H1 (cell line): ENCODE measurements around the gene SYNJ1. TPM values are rescaled to one million over a fixed set of nuclear protein-coding genes. Genes with fewer than 3 reads are reported as not detected.

Source experiments
- CTCF ChIA-PET: fragments of 300-600 bp; sonication (Branson Sonifier 250); formaldehyde crosslinking; loops from one replicate; lab custom pipeline; 2021; ENCODE audit not compliant: partially characterized antibody; lab: Charles Lee
- POLR2A ChIA-PET: fragments of 300-600 bp; sonication (Branson Sonifier 250); formaldehyde crosslinking; loops from one replicate; lab custom pipeline; 2021; ENCODE audit warnings: inconsistent platforms; ENCODE audit not compliant: partially characterized antibody; lab: Charles Lee
- DNase-seq, 2 experiments: peaks; one replicate each; pipeline versions ENCODE4 v3.0.0 to v3.0.0-alpha.2; 2010 to 2022; ENCODE audit warnings: low spot score in 2 of 2, low read depth in 1 of 2, mixed read lengths in 1 of 2
- FAIRE-seq: peaks from 2 replicates; lab custom pipeline; 2011; peaks lifted over from hg19 to GRCh38; lab: Jason Lieb, UNC
- H2AFZ ChIP-seq: 2 replicates; pipeline ENCODE4 v1.8.1; 2012; ENCODE audit warnings: low read length, inconsistent platforms
- H2AK5ac ChIP-seq: 2 replicates; pipeline ENCODE4 v1.6.1; 2013; ENCODE audit warnings: low read depth, low read length
- H2BK120ac ChIP-seq: replicated peaks from 2 replicates; pipeline ENCODE3; 2013; ENCODE audit warnings: low read depth, low read length, inconsistent platforms
- H2BK12ac ChIP-seq: 2 replicates; pipeline ENCODE4 v1.6.1; 2013; ENCODE audit warnings: low read depth, low read length
- H2BK15ac ChIP-seq: 2 replicates; pipeline ENCODE4 v1.6.1; 2013; ENCODE audit warnings: low read length
- H2BK20ac ChIP-seq: 2 replicates; pipeline ENCODE4 v1.6.1; 2013; ENCODE audit warnings: low read length
- H2BK5ac ChIP-seq: 2 replicates; pipeline ENCODE4 v1.6.1; 2013; ENCODE audit warnings: low read depth, low read length
- H3K14ac ChIP-seq: 2 replicates; pipeline ENCODE4 v1.6.1; 2013; ENCODE audit warnings: inconsistent platforms; ENCODE audit not compliant: insufficient read length
- H3K18ac ChIP-seq: 2 replicates; pipeline ENCODE4 v1.6.1; 2013; ENCODE audit warnings: low read length; ENCODE audit errors: extremely low read depth
- H3K23ac ChIP-seq: 2 replicates; pipeline ENCODE4 v1.6.1; 2013; ENCODE audit warnings: inconsistent platforms; ENCODE audit not compliant: insufficient read length
- H3K23me2 ChIP-seq: 2 replicates; pipeline ENCODE4 v1.6.1; 2013; ENCODE audit warnings: low read depth, low read length
- H3K27ac ChIP-seq: 2 replicates; pipeline ENCODE4 v1.6.1; 2011; ENCODE audit warnings: low read depth, low read length, inconsistent platforms
- H3K27me3 ChIP-seq, 4 experiments: replicated peaks in 1 of 4; 1 replicate in 1 of 4; 2 replicates in 3 of 4; pipeline versions ENCODE4 v1.6.1 to v1.8.1; 2011 to 2013; ENCODE audit warnings: low read length in 3 of 4, mild to moderate bottlenecking in 3 of 4, inconsistent platforms in 2 of 4, mixed read lengths in 2 of 4, moderate library complexity in 1 of 4; ENCODE audit not compliant: control insufficient read depth in 3 of 4, insufficient read depth in 3 of 4; ENCODE audit errors: extremely low read depth in 1 of 4
- H3K36me3 ChIP-seq, 4 experiments: 2 replicates each; pipeline versions ENCODE4 v1.6.1 to v1.8.1; 2011 to 2013; ENCODE audit warnings: mild to moderate bottlenecking in 4 of 4, low read length in 3 of 4, moderate library complexity in 2 of 4, control low read depth in 1 of 4, inconsistent platforms in 1 of 4; ENCODE audit not compliant: insufficient read depth in 4 of 4, control insufficient read depth in 2 of 4
- H3K4ac ChIP-seq: replicated peaks from 2 replicates; pipeline ENCODE3; 2013; ENCODE audit warnings: low read length, low read depth, mixed read lengths, inconsistent platforms; ENCODE audit not compliant: insufficient read length
- H3K4me1 ChIP-seq, 4 experiments: replicated peaks in 1 of 4; 1 replicate in 1 of 4; 2 replicates in 3 of 4; pipeline versions ENCODE4 v1.6.1 to v1.8.1; 2011 to 2013; ENCODE audit warnings: low read length in 3 of 4, inconsistent platforms in 2 of 4, mixed read lengths in 1 of 4; ENCODE audit not compliant: insufficient read depth in 4 of 4, control insufficient read depth in 3 of 4
- H3K4me2 ChIP-seq, 2 experiments: 2 replicates each; pipeline versions ENCODE4 v1.6.1 to v1.8.1; 2011 to 2013; ENCODE audit warnings: low read depth in 2 of 2, low read length in 2 of 2, control low read depth in 1 of 2, inconsistent platforms in 1 of 2, mild to moderate bottlenecking in 1 of 2; ENCODE audit not compliant: insufficient read depth in 1 of 2
- H3K4me3 ChIP-seq, 4 experiments: fragments of 200-600, 300-600 bp in 1 of 4; sonication (generic), shearing (Covaris generic), sonication (Bioruptor Twin) in 1 of 4; 2 replicates each; pipeline versions ENCODE4 v1.5.1 to v1.8.1; 2011 to 2016; ENCODE audit warnings: low read length in 4 of 4, low read depth in 3 of 4, control low read depth in 2 of 4, inconsistent platforms in 2 of 4, mild to moderate bottlenecking in 2 of 4, mixed read lengths in 1 of 4, moderate library complexity in 1 of 4; ENCODE audit not compliant: insufficient read depth in 2 of 4; ENCODE audit errors: extremely low read depth in 1 of 4
- H3K56ac ChIP-seq: replicated peaks from 2 replicates; pipeline ENCODE3; 2013; ENCODE audit warnings: low read depth, mild to moderate bottlenecking, mixed read lengths, low read length, inconsistent platforms; ENCODE audit not compliant: insufficient read length
- H3K79me1 ChIP-seq: 2 replicates; pipeline ENCODE4 v1.6.1; 2013; ENCODE audit warnings: low read depth, low read length, control low read depth
- H3K79me2 ChIP-seq, 2 experiments: 2 replicates each; pipeline versions ENCODE4 v1.6.1 to v1.8.1; 2012 to 2013; ENCODE audit warnings: low read length in 2 of 2, mild to moderate bottlenecking in 2 of 2, inconsistent platforms in 1 of 2; ENCODE audit not compliant: insufficient read depth in 2 of 2, control insufficient read depth in 1 of 2
- H3K9ac ChIP-seq, 4 experiments: replicated peaks in 1 of 4; 1 replicate in 1 of 4; 2 replicates in 3 of 4; pipeline versions ENCODE4 v1.6.1 to v1.8.1; 2011 to 2013; ENCODE audit warnings: low read depth in 3 of 4, low read length in 3 of 4, control low read depth in 2 of 4, mild to moderate bottlenecking in 2 of 4, moderate library complexity in 2 of 4, inconsistent platforms in 1 of 4; ENCODE audit errors: extremely low read depth in 1 of 4
- H3K9me3 ChIP-seq, 2 experiments: 2 replicates each; pipeline versions ENCODE4 v1.6.1 to v1.8.1; 2012 to 2013; ENCODE audit warnings: mild to moderate bottlenecking in 2 of 2, moderate library complexity in 2 of 2, control low read depth in 1 of 2, inconsistent platforms in 1 of 2, low read depth in 1 of 2, low read length in 1 of 2, mixed read lengths in 1 of 2; ENCODE audit not compliant: insufficient read depth in 2 of 2
- H4K20me1 ChIP-seq, 2 experiments: replicated peaks in 1 of 2; 2 replicates each; pipeline versions ENCODE3 to v1.8.1; 2011 to 2013; ENCODE audit warnings: inconsistent platforms in 2 of 2, low read length in 2 of 2, mild to moderate bottlenecking in 1 of 2; ENCODE audit not compliant: insufficient read depth in 2 of 2, control insufficient read depth in 1 of 2
- H4K5ac ChIP-seq: 2 replicates; pipeline ENCODE4 v1.6.1; 2013; ENCODE audit warnings: low read length, low read depth, mixed read lengths, inconsistent platforms; ENCODE audit not compliant: insufficient read length
- H4K8ac ChIP-seq: 2 replicates; pipeline ENCODE4 v1.8.0; 2013; ENCODE audit warnings: mild to moderate bottlenecking, moderate library complexity, low read length, inconsistent platforms; ENCODE audit not compliant: insufficient read depth; ENCODE audit errors: extremely low read depth
- H4K91ac ChIP-seq: replicated peaks from 2 replicates; pipeline ENCODE3; 2013; ENCODE audit warnings: low read length, mixed read lengths, inconsistent platforms; ENCODE audit not compliant: insufficient read length
- CEBPB ChIP-seq: IDR thresholded peaks from 2 replicates; pipeline ENCODE4 v1.6.1; 2012; ENCODE audit warnings: low read depth, low read length
- EZH2 ChIP-seq: fragments of 200-600 bp; sonication (generic); IDR thresholded peaks from 2 replicates; pipeline ENCODE4 v1.7.1; 2012; ENCODE audit warnings: low read depth, mild to moderate bottlenecking, moderate library complexity, low read length, inconsistent platforms; ENCODE audit not compliant: severe bottlenecking
- GTF2F1 ChIP-seq: IDR thresholded peaks from 2 replicates; pipeline ENCODE4 v1.6.1; 2012; ENCODE audit warnings: low read depth, low read length, improper control_type of control experiment, borderline replicate concordance
- HDAC2 ChIP-seq, 2 experiments: fragments of 300-600 bp in 1 of 2; sonication (generic) in 1 of 2; IDR thresholded peaks; 2 replicates each; pipeline ENCODE4 v1.6.1; 2011 to 2012; ENCODE audit warnings: low read depth in 2 of 2, low read length in 2 of 2, mild to moderate bottlenecking in 2 of 2, moderate library complexity in 2 of 2, borderline replicate concordance in 1 of 2, inconsistent platforms in 1 of 2
- POLR2A ChIP-seq, 2 experiments: IDR thresholded peaks; 1 replicate in 1 of 2; 2 replicates in 1 of 2; pipeline ENCODE4 v1.6.1; 2011; ENCODE audit warnings: low read depth in 2 of 2, low read length in 2 of 2, mild to moderate bottlenecking in 2 of 2; ENCODE audit errors: control extremely low read depth in 1 of 2
- POU5F1 ChIP-seq: IDR thresholded peaks from 2 replicates; pipeline ENCODE4 v1.6.1; 2011; ENCODE audit warnings: low read depth, mild to moderate bottlenecking, low read length, moderate library complexity
- RNF2 ChIP-seq: fragments of 200-900, 300-1000 bp; sonication (generic); IDR thresholded peaks from 2 replicates; pipeline ENCODE4 v1.7.1; 2016; ENCODE audit warnings: borderline replicate concordance, low read depth, mild to moderate bottlenecking, antibody characterized with exemption, low read length; ENCODE audit not compliant: poor library complexity, severe bottlenecking; ENCODE audit errors: missing control alignments
- SIN3A ChIP-seq, 2 experiments: IDR thresholded peaks in 1 of 2; conservative IDR thresholded peaks in 1 of 2; 2 replicates each; pipeline ENCODE4 v1.6.1; 2011 to 2012; ENCODE audit warnings: low read length in 2 of 2, improper control_type of control experiment in 1 of 2, low read depth in 1 of 2, mild to moderate bottlenecking in 1 of 2
- WGBS, 2 experiments: shearing (Covaris generic) in 1 of 2; methylation state at CpG; one replicate each; pipeline versions ENCODE4 v1.1.6 to v1.1.7; 2013 to 2015; ENCODE audit warnings: low lambda C conversion rate in 2 of 2, mixed read lengths in 2 of 2, inconsistent platforms in 1 of 2, low coverage in 1 of 2, missing lambda C conversion rate in 1 of 2; ENCODE audit not compliant: insufficient replicate concordance in 2 of 2, insufficient coverage in 1 of 2, insufficient read length in 1 of 2; ENCODE audit errors: extremely low coverage in 1 of 2, missing lambda C conversion rate in 1 of 2; 5-methylcytosine and 5-hydroxymethylcytosine counted together
- polyA plus RNA-seq, 7 experiments: library from polyadenylated mRNA; depleted of rRNA in 3 of 7; stranded (reverse) in 5 of 7; unstranded in 2 of 7; fragments of >200 nt in 5 of 7; fragments of 200-250 nt in 2 of 7; gene quantifications; 1 replicate in 5 of 7; 2 replicates in 1 of 7; 4 replicates in 1 of 7; pipeline versions ENCODE4 v1.2.1 to v1.2.3, GENCODE V29; 2011 to 2013; ENCODE audit warnings: missing spikeins in 2 of 7, mixed read lengths in 2 of 7
- total RNA-seq: library from RNA; stranded (reverse); fragmentation: NEBNext Ultra II Directional; extraction: Animal tissue kit (Norgen Biotek cat#: 25700); gene quantifications from 2 replicates; pipeline ENCODE4 v1.2.1, GENCODE V29; 2021
- TF ChIP-seq, protein P1 (sequence below), 3 experiments: IDR thresholded peaks; 1 replicate in 2 of 3; 2 replicates in 1 of 3; pipeline versions ENCODE4 v1.5.1 to v1.6.1; 2011; ENCODE audit warnings: low read length in 3 of 3, mild to moderate bottlenecking in 3 of 3, inconsistent platforms in 2 of 3, low read depth in 1 of 3, moderate library complexity in 1 of 3; ENCODE audit not compliant: insufficient read depth in 1 of 3; ENCODE audit errors: control extremely low read depth in 1 of 3

The SYNJ1 gene
- total and polyA plus RNA-seq, 2 of the 8 experiments (the other 6 are each of a cell fraction or from before 2014, with no cell fraction given), result 1.3 to 4.3 TPM

DNA sequence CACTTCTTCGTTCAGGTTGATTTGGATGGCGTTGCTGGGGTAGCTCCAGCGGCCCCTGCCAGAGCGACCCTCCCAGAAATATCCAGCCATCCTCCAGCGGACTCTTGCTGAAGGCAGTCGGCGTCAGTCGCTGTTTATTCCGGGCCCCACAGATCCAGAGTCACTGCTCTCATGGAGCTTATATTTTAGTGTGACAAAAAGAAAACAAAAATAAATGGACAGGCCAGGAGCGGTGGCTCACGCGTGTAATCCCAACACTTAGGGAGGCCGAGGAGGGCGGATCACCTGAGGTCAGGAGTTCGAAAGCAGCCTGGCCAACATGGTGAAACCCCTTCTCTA is 114.8 kb downstream of the SYNJ1 start:
- Histone ChIP-seq H3K23me2 (peaks cover 8% of the 10 kb centered on the region), H3K14ac (no peak overlapping the region), H3K79me1 (0 out of 2 replicates have a peak, but pooled peaks cover 2% of the 10 kb centered on the region), H3K4me1 (no peaks in the 10 kb centered on the region; a peak in 1 of 7 replicates), H2AFZ (peak overlapping the region; percentile 99), H4K8ac (peak overlapping the region; percentile 94), H3K56ac (no peak overlapping the region), H2BK5ac (peak overlapping the region; percentile 91), H2AK5ac (no peak overlapping the region), H2BK15ac (no peak overlapping the region), H3K27ac (peak overlapping the region; percentile 95), H4K5ac (peak overlapping the region; percentile 65), H3K4ac (no peak overlapping the region), H3K36me3 (peaks cover 0 to 19% (median 8%) of the 10 kb centered on the region in 4 experiments; a peak in 4 of 8 replicates), H4K20me1 (no peaks in the 10 kb centered on the region), H3K4me2 (peak overlapping the region; percentile 74 to 85), H3K9ac (peak overlapping the region in 3 of 4 experiments; percentile 67 to 92 (median 92); a peak in 6 of 7 replicates), H2BK12ac (no peak overlapping the region; the same call in 1 of the 2 replicates), H4K91ac (no peak overlapping the region), H3K79me2 (peaks cover 0 to 27% of the 10 kb centered on the region in 2 experiments; a peak in 2 of 4 replicates), H3K4me3 (peak overlapping the region; percentile 81 to 99 (median 96)), H2BK120ac (no peak overlapping the region), H3K9me3 (no peaks in the 10 kb centered on the region), H2BK20ac (no peak overlapping the region), H3K18ac (no peak overlapping the region), H3K23ac (no peak overlapping the region), H3K27me3 (no peaks in the 10 kb centered on the region)
- DNase-seq (no peak), FAIRE-seq (no peak)
- CTCF ChIA-PET, result interaction anchor here (0.5 to 1.5 kb wide), 3 partner anchors 66 to 211 kb away, joined by 3 read pairs; no protein-coding TSS in a partner anchor
- WGBS, 2 experiments, result 19% methylated on average over 12 of the region's 15 CpGs; no CpG with 5 or more reads in 1 of the 2 experiments
- POLR2A ChIA-PET, result interaction anchor here (1.0 to 1.7 kb wide), 3 partner anchors 9 to 221 kb away, joined by 3 to 5 read pairs (median 4); no protein-coding TSS in a partner anchor
- TF ChIP-seq HDAC2 (IDR thresholded peaks at IDR 0.05; ENCODE audit: borderline replicate concordance in 1 of 2, low read depth in 2 of 2, low read length in 2 of 2), result no peak
- no peak for TF ChIP-seq CEBPB
- TF ChIP-seq, protein P1, sequence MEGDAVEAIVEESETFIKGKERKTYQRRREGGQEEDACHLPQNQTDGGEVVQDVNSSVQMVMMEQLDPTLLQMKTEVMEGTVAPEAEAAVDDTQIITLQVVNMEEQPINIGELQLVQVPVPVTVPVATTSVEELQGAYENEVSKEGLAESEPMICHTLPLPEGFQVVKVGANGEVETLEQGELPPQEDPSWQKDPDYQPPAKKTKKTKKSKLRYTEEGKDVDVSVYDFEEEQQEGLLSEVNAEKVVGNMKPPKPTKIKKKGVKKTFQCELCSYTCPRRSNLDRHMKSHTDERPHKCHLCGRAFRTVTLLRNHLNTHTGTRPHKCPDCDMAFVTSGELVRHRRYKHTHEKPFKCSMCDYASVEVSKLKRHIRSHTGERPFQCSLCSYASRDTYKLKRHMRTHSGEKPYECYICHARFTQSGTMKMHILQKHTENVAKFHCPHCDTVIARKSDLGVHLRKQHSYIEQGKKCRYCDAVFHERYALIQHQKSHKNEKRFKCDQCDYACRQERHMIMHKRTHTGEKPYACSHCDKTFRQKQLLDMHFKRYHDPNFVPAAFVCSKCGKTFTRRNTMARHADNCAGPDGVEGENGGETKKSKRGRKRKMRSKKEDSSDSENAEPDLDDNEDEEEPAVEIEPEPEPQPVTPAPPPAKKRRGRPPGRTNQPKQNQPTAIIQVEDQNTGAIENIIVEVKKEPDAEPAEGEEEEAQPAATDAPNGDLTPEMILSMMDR (IDR thresholded peaks at IDR 0.05; ENCODE audit: control extremely low read depth in 1 of 3, insufficient read depth in 1 of 3, low read depth in 1 of 3, low read length in 3 of 3), result no peak
- no peak for TF ChIP-seq SIN3A (conservative IDR thresholded peaks at IDR 0.05 in 1 of 2, IDR thresholded peaks at IDR 0.05 in 1 of 2; ENCODE audit: low read depth in 1 of 2, low read length in 2 of 2)
- TF ChIP-seq GTF2F1, result no peak
- TF ChIP-seq EZH2, result no peak
- no peak for TF ChIP-seq POU5F1
- TF ChIP-seq RNF2, result no peak
- TF ChIP-seq POLR2A (IDR thresholded peaks at IDR 0.05; ENCODE audit: control extremely low read depth in 1 of 2, low read depth in 2 of 2, low read length in 2 of 2), result no peak
